Measurements from ENCODE around the gene NSMCE1.

- no peak for TF ChIP-seq RAD21 (IDR thresholded peaks at IDR 0.05; ENCODE audit: low read length)
- TF ChIP-seq USF2 (IDR thresholded peaks at IDR 0.05; ENCODE audit: low read depth, low read length), result no peak
- TF ChIP-seq, protein P1, sequence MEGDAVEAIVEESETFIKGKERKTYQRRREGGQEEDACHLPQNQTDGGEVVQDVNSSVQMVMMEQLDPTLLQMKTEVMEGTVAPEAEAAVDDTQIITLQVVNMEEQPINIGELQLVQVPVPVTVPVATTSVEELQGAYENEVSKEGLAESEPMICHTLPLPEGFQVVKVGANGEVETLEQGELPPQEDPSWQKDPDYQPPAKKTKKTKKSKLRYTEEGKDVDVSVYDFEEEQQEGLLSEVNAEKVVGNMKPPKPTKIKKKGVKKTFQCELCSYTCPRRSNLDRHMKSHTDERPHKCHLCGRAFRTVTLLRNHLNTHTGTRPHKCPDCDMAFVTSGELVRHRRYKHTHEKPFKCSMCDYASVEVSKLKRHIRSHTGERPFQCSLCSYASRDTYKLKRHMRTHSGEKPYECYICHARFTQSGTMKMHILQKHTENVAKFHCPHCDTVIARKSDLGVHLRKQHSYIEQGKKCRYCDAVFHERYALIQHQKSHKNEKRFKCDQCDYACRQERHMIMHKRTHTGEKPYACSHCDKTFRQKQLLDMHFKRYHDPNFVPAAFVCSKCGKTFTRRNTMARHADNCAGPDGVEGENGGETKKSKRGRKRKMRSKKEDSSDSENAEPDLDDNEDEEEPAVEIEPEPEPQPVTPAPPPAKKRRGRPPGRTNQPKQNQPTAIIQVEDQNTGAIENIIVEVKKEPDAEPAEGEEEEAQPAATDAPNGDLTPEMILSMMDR (conservative IDR thresholded peaks at IDR 0.05; ENCODE audit: low read depth, low read length), result no peak
- TF ChIP-seq POLR2A (IDR thresholded peaks at IDR 0.05; ENCODE audit: low read depth, low read length), result no peak
- TF ChIP-seq MAFK (IDR thresholded peaks at IDR 0.05; ENCODE audit: low read depth, low read length), result no peak
- TF ChIP-seq RFX5 (IDR thresholded peaks at IDR 0.05; ENCODE audit: low read depth, low read length), result no peak
- no peak for TF ChIP-seq CEBPB (IDR thresholded peaks at IDR 0.05; ENCODE audit: low read depth, low read length)
- no peak for TF ChIP-seq MXI1 (IDR thresholded peaks at IDR 0.05; ENCODE audit: borderline replicate concordance, low read depth, low read length)
- TF ChIP-seq CHD1 (IDR thresholded peaks at IDR 0.05; ENCODE audit: low read depth, low read length), result no peak
- TF ChIP-seq NFE2L2 (IDR thresholded peaks at IDR 0.05; ENCODE audit: low read depth, low read length), result no peak
- TF ChIP-seq FOS (IDR thresholded peaks at IDR 0.05; ENCODE audit: low read depth, low read length), result no peak
- TF ChIP-seq, protein P2, sequence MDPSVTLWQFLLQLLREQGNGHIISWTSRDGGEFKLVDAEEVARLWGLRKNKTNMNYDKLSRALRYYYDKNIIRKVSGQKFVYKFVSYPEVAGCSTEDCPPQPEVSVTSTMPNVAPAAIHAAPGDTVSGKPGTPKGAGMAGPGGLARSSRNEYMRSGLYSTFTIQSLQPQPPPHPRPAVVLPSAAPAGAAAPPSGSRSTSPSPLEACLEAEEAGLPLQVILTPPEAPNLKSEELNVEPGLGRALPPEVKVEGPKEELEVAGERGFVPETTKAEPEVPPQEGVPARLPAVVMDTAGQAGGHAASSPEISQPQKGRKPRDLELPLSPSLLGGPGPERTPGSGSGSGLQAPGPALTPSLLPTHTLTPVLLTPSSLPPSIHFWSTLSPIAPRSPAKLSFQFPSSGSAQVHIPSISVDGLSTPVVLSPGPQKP (IDR thresholded peaks at IDR 0.05; ENCODE audit: borderline replicate concordance, low read depth, low read length), result no peak
- TF ChIP-seq MAZ (IDR thresholded peaks at IDR 0.05; ENCODE audit: borderline replicate concordance, low read depth, low read length), result no peak
- no peak for TF ChIP-seq SMC3 (IDR thresholded peaks at IDR 0.05; ENCODE audit: low read depth, low read length)
Measured at GRCh38 chr16:27287887-27288286, 19.3 kb upstream of the NSMCE1 start.
